Gastroesophageal sphincter (tissue), 4 donors: ENCODE measurements around the gene IRX2. TPM values are rescaled to one million over a fixed set of nuclear protein-coding genes. Genes with fewer than 3 reads are reported as not detected.
A peak's percentile ranks its signal among the peaks of the same experiment; 100 is the strongest.

Source experiments
- ATAC-seq: fragments of 150-250 bp; one replicate; pipeline ENCODE4 v1.9.1; 2016; ENCODE audit warnings: mild to moderate bottlenecking, moderate library complexity
- H3K27ac ChIP-seq, 4 donors: fragments of 200-600 bp; sonication (generic) in 3 of 4; 1 replicate in 3 of 4; 2 replicates in 1 of 4; pipeline ENCODE4 v1.5.1; 2016 to 2019
- H3K27me3 ChIP-seq: fragments of 200-600 bp; sonication (generic); one replicate; pipeline ENCODE4 v1.5.1; 2019
- H3K36me3 ChIP-seq, 2 donors: fragments of 200-600 bp; sonication (generic); one replicate each; pipeline ENCODE4 v1.5.1; 2019; ENCODE audit warnings: control low read depth in 1 of 2
- H3K4me1 ChIP-seq, 3 donors: fragments of 200-600 bp; sonication (generic); 1 replicate in 2 of 3; 2 replicates in 1 of 3; pipeline ENCODE4 v1.5.1; 2016 to 2019; ENCODE audit warnings: control low read depth in 2 of 3
- H3K4me3 ChIP-seq, 2 donors: fragments of 200-600 bp; sonication (generic); one replicate each; pipeline ENCODE4 v1.5.1; 2019; ENCODE audit warnings: mild to moderate bottlenecking in 1 of 2, moderate library complexity in 1 of 2
- H3K9me3 ChIP-seq, 3 donors: fragments of 200-600 bp; sonication (generic); one replicate each; pipeline ENCODE4 v1.5.1; 2017 to 2019; ENCODE audit warnings: control low read depth in 2 of 3
- EP300 ChIP-seq: sonication (generic); formaldehyde crosslinking; IDR thresholded peaks from one replicate; pipeline ENCODE4 v1.6.1; 2017; ENCODE audit warnings: antibody characterized with exemption, mild to moderate bottlenecking
- POLR2A ChIP-seq, 2 donors: fragments of 450-650 bp; IDR thresholded peaks; one replicate each; pipeline ENCODE4 v1.6.1; 2017; ENCODE audit warnings: antibody characterized with exemption in 2 of 2, mild to moderate bottlenecking in 2 of 2, moderate library complexity in 1 of 2
- POLR2AphosphoS5 ChIP-seq: sonication (generic); formaldehyde crosslinking; IDR thresholded peaks from one replicate; pipeline ENCODE4 v1.6.1; 2017; ENCODE audit warnings: antibody characterized with exemption
- WGBS, 2 donors: methylation state at CpG; one replicate each; pipeline ENCODE4 v1.1.5; 2018; ENCODE audit warnings: low coverage in 1 of 2; 5-methylcytosine and 5-hydroxymethylcytosine counted together
- total RNA-seq, 4 donors: library from RNA; depleted of rRNA; stranded (reverse); fragments of >200 nt; gene quantifications; one replicate each; pipeline ENCODE4 v1.1.0, GENCODE V29; 2016
- TF ChIP-seq, protein P1 (sequence below), 4 experiments: fragments of 200-600 bp in 2 of 4; fragments of 450-650 bp in 2 of 4; sonication (generic) in 1 of 4; IDR thresholded peaks; one replicate each; pipeline ENCODE4 v1.5.1; 2017 to 2019; ENCODE audit warnings: antibody characterized with exemption in 4 of 4, mild to moderate bottlenecking in 2 of 4, moderate library complexity in 2 of 4

IRX2 gene
- total RNA-seq, 4 donors from 2014 or later: 0.81 to 2.6 (median 1.2) TPM; not detected in 1

DNA sequence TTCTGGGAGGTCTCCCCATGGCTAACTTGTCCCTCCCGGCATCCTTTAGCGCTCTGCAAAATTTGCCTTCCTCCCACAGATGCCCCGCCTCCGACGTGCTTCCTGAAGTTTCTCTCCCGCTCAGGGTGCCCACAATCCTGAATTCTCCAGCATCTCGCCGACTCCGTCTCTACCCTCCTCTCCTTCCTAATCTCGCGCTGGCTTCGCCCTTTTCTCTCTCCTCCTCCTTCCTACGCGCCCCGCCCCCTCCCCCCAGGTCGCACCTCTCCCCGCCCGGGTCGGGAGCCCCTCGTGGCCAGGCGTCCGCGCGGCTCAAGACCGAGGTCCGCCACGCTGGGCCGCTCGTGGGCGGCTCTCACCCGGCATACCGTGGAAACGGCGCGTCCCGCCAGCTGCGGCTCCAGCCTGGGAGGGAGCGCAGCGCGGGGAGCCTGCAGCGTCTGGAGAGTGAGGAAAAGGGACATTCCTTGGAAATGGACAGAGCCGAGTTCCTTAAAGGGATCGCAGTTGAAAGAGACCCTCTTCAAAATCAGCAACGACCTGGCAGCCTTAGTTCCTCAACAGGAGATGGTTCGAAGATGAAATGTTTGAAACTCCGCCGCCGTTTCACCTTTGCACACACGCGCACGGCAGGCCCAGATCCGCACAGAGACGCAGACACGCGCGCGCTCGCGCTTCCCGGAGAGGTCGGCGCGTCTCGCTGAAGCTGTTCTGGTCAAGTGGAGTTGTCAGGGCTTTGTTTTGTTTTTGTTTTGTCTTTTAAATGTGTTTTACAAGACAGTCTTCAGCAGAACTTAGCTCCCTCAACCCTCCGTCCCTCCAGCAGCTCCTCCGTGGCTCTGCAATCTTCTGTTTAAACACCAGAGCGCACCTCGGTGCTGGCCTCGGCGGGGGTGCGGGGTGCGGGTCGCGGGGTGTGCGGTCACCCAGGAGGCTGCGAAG lies 5.0 kb upstream of the IRX2 start:
- Histone ChIP-seq H3K4me1 (peaks cover 0 to 56% (median 31%) of the 10 kb centered on the region in 3 donors), H3K27me3 (peaks cover 99% of the 10 kb centered on the region), H3K4me3 (peak overlapping the region in 1 of 2 donors; percentile 39), H3K9me3 (no peaks in the 10 kb centered on the region), H3K36me3 (no peaks in the 10 kb centered on the region), H3K27ac (no peak overlapping the region)
- no peak for ATAC-seq
- TF ChIP-seq POLR2A (IDR thresholded peaks at IDR 0.05) (no peak), POLR2AphosphoS5 (no peak), EP300 (no peak)
- TF ChIP-seq, protein P1, sequence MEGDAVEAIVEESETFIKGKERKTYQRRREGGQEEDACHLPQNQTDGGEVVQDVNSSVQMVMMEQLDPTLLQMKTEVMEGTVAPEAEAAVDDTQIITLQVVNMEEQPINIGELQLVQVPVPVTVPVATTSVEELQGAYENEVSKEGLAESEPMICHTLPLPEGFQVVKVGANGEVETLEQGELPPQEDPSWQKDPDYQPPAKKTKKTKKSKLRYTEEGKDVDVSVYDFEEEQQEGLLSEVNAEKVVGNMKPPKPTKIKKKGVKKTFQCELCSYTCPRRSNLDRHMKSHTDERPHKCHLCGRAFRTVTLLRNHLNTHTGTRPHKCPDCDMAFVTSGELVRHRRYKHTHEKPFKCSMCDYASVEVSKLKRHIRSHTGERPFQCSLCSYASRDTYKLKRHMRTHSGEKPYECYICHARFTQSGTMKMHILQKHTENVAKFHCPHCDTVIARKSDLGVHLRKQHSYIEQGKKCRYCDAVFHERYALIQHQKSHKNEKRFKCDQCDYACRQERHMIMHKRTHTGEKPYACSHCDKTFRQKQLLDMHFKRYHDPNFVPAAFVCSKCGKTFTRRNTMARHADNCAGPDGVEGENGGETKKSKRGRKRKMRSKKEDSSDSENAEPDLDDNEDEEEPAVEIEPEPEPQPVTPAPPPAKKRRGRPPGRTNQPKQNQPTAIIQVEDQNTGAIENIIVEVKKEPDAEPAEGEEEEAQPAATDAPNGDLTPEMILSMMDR (IDR thresholded peaks at IDR 0.05): no peak
- 2 to 3% methylated on average over 14 to 43 of the region's 76 CpGs for WGBS, 2 donors

DNA sequence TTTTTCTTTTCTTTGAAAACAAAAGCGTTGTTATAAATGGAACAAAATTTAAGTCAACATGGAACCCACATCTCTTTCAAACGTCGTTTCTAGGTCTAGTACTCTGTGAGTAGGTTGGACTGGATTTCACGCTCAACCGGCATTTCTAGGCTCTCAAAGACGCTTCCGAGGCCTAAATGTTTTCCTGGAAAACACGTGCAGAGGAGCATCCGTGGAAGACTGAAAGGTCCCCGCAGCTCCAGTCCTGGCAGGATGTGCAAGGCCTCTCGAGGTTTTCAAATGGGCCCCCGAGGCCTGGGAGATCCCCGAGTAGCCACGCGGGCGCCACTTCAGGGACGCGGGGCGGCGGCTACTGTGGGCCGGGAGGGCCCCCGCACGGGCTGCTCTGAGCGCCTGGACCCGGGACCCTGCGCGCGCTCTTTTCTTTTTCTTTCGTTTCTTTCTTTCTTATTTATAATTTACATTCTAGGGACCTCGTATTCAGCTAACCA lies 4.2 kb upstream of the IRX2 start:
- Histone ChIP-seq H3K27ac (no peak overlapping the region), H3K27me3 (peaks cover 99% of the 10 kb centered on the region)
- 2 to 3% methylated on average over 10 to 18 of the region's 30 CpGs for WGBS, 2 donors

DNA sequence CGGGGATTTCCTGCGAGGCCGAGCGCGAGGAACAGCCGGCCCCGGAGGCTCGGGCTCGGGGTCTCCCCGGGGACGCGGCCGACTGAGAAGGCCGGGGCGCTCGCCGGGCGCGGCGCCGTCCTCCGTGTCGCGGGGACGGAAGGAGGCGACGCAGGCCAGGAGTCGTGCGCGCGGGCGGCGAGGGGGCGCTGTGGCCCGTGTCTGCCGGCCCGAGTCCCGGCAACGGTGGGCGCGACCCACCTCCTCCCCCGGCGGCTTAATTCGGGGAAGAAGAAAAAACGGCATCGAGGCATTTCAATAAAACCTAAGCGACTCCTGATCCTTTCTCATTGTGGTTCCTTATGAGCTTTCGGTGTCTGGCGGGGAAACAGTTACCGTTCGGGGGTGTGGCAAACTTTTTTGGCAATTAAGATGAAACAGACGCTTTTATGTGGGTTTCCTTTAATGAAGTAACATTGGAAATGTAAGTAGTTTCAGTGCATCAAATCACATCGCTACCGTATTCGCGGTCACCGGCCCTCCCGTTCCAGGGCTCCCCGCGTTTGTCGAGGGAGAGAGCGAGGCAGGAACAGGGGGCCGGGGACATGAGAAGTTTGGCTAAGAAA lies 3.7 kb upstream of the IRX2 start:
- no peak overlapping the region for H3K27ac ChIP-seq
- WGBS, 2 donors: 11% methylated on average over 24 of the region's 63 CpGs; no CpG with 5 or more reads in 1 of the 2 donors
- no peaks in the 10 kb centered on the region for H3K36me3 ChIP-seq
- H3K27me3 ChIP-seq: peaks cover 99% of the 10 kb centered on the region
- ATAC-seq: no peak
- H3K4me1 ChIP-seq: peaks cover 0 to 67% (median 31%) of the 10 kb centered on the region in 3 donors
- TF ChIP-seq POLR2AphosphoS5: no peak
- no peak for TF ChIP-seq EP300
- TF ChIP-seq, protein P1 (IDR thresholded peaks at IDR 0.05): no peak
- no peak for TF ChIP-seq POLR2A (IDR thresholded peaks at IDR 0.05)
- no peaks in the 10 kb centered on the region for H3K9me3 ChIP-seq
- peak overlapping the region in 1 of 2 donors; percentile 16 for H3K4me3 ChIP-seq

More for the DNA sequence above, 4.2 kb upstream of the IRX2 start:
- no peak for TF ChIP-seq POLR2AphosphoS5
- TF ChIP-seq, protein P1 (IDR thresholded peaks at IDR 0.05): no peak
- no peak for ATAC-seq
- no peaks in the 10 kb centered on the region for H3K9me3 ChIP-seq
- H3K4me3 ChIP-seq: peak overlapping the region in 1 of 2 donors; percentile 39
- peaks cover 0 to 62% (median 31%) of the 10 kb centered on the region in 3 donors for H3K4me1 ChIP-seq
- H3K36me3 ChIP-seq: no peaks in the 10 kb centered on the region

DNA sequence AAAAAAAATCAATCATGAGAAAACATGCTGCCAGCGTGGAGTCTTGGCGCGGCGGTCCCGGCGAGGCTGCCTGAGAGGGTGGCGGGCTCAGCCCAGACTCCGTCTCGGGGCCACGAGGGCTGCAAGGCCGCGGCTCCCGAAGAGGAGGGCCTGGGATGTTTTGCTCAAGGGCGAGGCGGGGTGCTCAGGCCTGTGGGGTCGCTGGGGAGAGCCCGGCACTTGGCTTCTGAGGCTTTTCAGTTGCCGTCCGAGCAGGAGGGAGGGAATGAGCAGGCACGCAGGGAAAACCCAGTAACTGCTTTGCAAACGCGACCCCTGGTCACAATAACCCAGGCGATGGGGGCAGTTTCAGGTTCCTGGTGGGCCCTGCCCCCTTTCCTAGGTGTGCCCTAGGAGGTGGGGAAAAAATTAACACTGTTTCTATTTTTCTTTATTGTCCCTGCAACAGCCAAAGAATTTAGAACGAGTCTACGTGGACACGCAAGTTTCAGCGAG lies 3.2 kb upstream of the IRX2 start:
- TF ChIP-seq, protein P1 (IDR thresholded peaks at IDR 0.05): no peak
- TF ChIP-seq EP300: no peak
- TF ChIP-seq POLR2A (IDR thresholded peaks at IDR 0.05): no peak
- no peak for TF ChIP-seq POLR2AphosphoS5

More for the DNA sequence above, 3.2 kb upstream of the IRX2 start:
- Histone ChIP-seq H3K36me3 (no peaks in the 10 kb centered on the region), H3K4me3 (peak overlapping the region in 1 of 2 donors; percentile 16), H3K27ac (no peak overlapping the region), H3K9me3 (no peaks in the 10 kb centered on the region), H3K27me3 (peaks cover 99% of the 10 kb centered on the region), H3K4me1 (peaks cover 0 to 73% (median 31%) of the 10 kb centered on the region in 3 donors)
- no peak for ATAC-seq
- WGBS, 2 donors: 9% methylated on average over 13 of the region's 27 CpGs; no CpG with 5 or more reads in 1 of the 2 donors
